GM23338 (cell line): ENCODE results near the gene IGDCC3. TPM values are rescaled to one million over a fixed set of nuclear protein-coding genes. Genes with fewer than 3 reads are reported as not detected.

Experiments
- ATAC-seq: fragments of 200-7000 bp; cut with Tn5 transposase; 3 replicates; pipeline ENCODE4 v1.9.1; 2020
- DNase-seq: peaks from one replicate; pipeline ENCODE4 v3.0.0-alpha.2; 2015; ENCODE audit warnings: low spot score
- H2AFZ ChIP-seq: fragments of 200-600 bp; sonication (generic); 2 replicates; pipeline ENCODE4 v1.8.0; 2016; ENCODE audit warnings: antibody characterized with exemption, mild to moderate bottlenecking, moderate library complexity
- H3F3A ChIP-seq: fragments of 200-600 bp; sonication (generic); replicated peaks from 2 replicates; pipeline ENCODE4 v1.8.0; 2017; ENCODE audit warnings: antibody characterized with exemption, mixed run types, low read depth
- H3K27ac ChIP-seq: fragments of 200-600 bp; sonication (generic); 2 replicates; pipeline ENCODE4 v1.6.1; 2016; ENCODE audit warnings: low read depth
- H3K27me3 ChIP-seq: fragments of 200-600 bp; sonication (generic); 2 replicates; pipeline ENCODE4 v1.8.0; 2016; ENCODE audit warnings: mild to moderate bottlenecking, mixed run types, moderate library complexity; ENCODE audit not compliant: insufficient read depth
- H3K36me3 ChIP-seq: fragments of 200-600 bp; sonication (generic); 2 replicates; pipeline ENCODE4 v1.8.0; 2016; ENCODE audit warnings: mild to moderate bottlenecking; ENCODE audit not compliant: insufficient read depth
- H3K4me1 ChIP-seq: fragments of 200-600 bp; sonication (generic); 2 replicates; pipeline ENCODE4 v1.8.0; 2016; ENCODE audit warnings: mild to moderate bottlenecking, moderate library complexity; ENCODE audit not compliant: insufficient read depth
- H3K4me2 ChIP-seq: fragments of 200-600 bp; sonication (generic); 2 replicates; pipeline ENCODE4 v1.7.1; 2017; ENCODE audit warnings: mixed run types
- H3K4me3 ChIP-seq: fragments of 200-600 bp; sonication (generic); 2 replicates; pipeline ENCODE4 v1.6.1; 2016; ENCODE audit warnings: mixed run types
- H3K79me2 ChIP-seq: fragments of 200-600 bp; sonication (generic); replicated peaks from 2 replicates; pipeline ENCODE4 v1.8.0; 2017; ENCODE audit warnings: mild to moderate bottlenecking; ENCODE audit not compliant: insufficient read depth
- H3K9me2 ChIP-seq: fragments of 200-600 bp; sonication (generic); 2 replicates; pipeline ENCODE4 v1.8.0; 2017; ENCODE audit not compliant: insufficient read depth
- H4K20me1 ChIP-seq: fragments of 200-600 bp; sonication (generic); replicated peaks from 2 replicates; pipeline ENCODE4 v1.8.0; 2017; ENCODE audit warnings: mild to moderate bottlenecking; ENCODE audit not compliant: insufficient read depth
- H3K27ac Mint-ChIP-seq: 2 replicates; pipeline ENCODE4 v1.8.0; 2020; ENCODE audit warnings: inconsistent platforms, mild to moderate bottlenecking, moderate library complexity, mixed read lengths
- H3K27me3 Mint-ChIP-seq: 3 replicates; pipeline ENCODE4 v1.8.0; 2022; ENCODE audit warnings: low read depth, mild to moderate bottlenecking, moderate library complexity, mixed read lengths, inconsistent platforms; ENCODE audit not compliant: insufficient read depth, poor library complexity
- H3K36me3 Mint-ChIP-seq: 3 replicates; pipeline ENCODE4 v1.8.0; 2021; ENCODE audit warnings: low read depth, mild to moderate bottlenecking, inconsistent platforms, moderate library complexity, mixed read lengths
- H3K4me1 Mint-ChIP-seq: 3 replicates; pipeline ENCODE4 v1.8.0; 2020; ENCODE audit warnings: mild to moderate bottlenecking, inconsistent platforms, mixed read lengths
- H3K4me3 Mint-ChIP-seq: 3 replicates; pipeline ENCODE4 v1.8.0; 2021; ENCODE audit warnings: moderate library complexity, mild to moderate bottlenecking, inconsistent platforms, mixed read lengths
- H3K9me3 Mint-ChIP-seq: 3 replicates; pipeline ENCODE4 v1.8.0; 2020; ENCODE audit warnings: moderate library complexity, mild to moderate bottlenecking, inconsistent platforms, mixed read lengths
- CREB1 ChIP-seq: fragments of 250-450 bp; sonication (Bioruptor Pico); IDR thresholded peaks from 2 replicates; pipeline ENCODE4 v1.5.0; 2020; ENCODE audit warnings: low read depth, mild to moderate bottlenecking, moderate library complexity
- EZH2 ChIP-seq: fragments of 200-600 bp; sonication (generic); IDR thresholded peaks from one replicate; pipeline ENCODE4 v1.8.0; 2017; ENCODE audit warnings: antibody characterized with exemption, mild to moderate bottlenecking, low read depth; ENCODE audit not compliant: unreplicated experiment
- EZH2phosphoT487 ChIP-seq: fragments of 200-600 bp; sonication (generic); IDR thresholded peaks from one replicate; pipeline ENCODE4 v1.8.1; 2018; ENCODE audit warnings: antibody characterized with exemption; ENCODE audit not compliant: unreplicated experiment
- JUNB ChIP-seq: IDR thresholded peaks from one replicate; pipeline ENCODE4 v1.6.1; 2016; ENCODE audit warnings: antibody characterized with exemption; ENCODE audit not compliant: unreplicated experiment
- POLR2AphosphoS5 ChIP-seq: IDR thresholded peaks from 2 replicates; pipeline ENCODE4 v1.6.1; 2016; ENCODE audit warnings: antibody characterized with exemption, low read depth
- STAT1 ChIP-seq: IDR thresholded peaks from one replicate; pipeline ENCODE4 v1.6.1; 2016; ENCODE audit warnings: antibody characterized with exemption; ENCODE audit not compliant: unreplicated experiment
- ZNF114 ChIP-seq: fragments of 250-450 bp; sonication (Bioruptor Pico); IDR thresholded peaks from 2 replicates; pipeline ENCODE4 v1.5.0; 2020; ENCODE audit warnings: mild to moderate bottlenecking, moderate library complexity
- ZNF331 ChIP-seq: fragments of 250-450 bp; sonication (Bioruptor Pico); IDR thresholded peaks from 2 replicates; pipeline ENCODE4 v1.5.0; 2020; ENCODE audit warnings: low read depth, mild to moderate bottlenecking, moderate library complexity
- polyA plus RNA-seq: library from polyadenylated mRNA; unstranded; fragments of >200 nt; fragmentation: Nextera tagmentation; extraction: Ambion mirVana; gene quantifications from 2 replicates; pipeline ENCODE4 v1.2.1, GENCODE V29; 2016
- total RNA-seq: library from RNA; depleted of rRNA; stranded (reverse); fragments of >200 nt; shearing (Covaris generic); gene quantifications from 2 replicates; pipeline ENCODE4 v1.2.3, GENCODE V29; 2014
- TF ChIP-seq, protein P1 (sequence below): fragments of 250-450 bp; sonication (Bioruptor Pico); IDR thresholded peaks from 2 replicates; pipeline ENCODE4 v1.5.0; 2020; ENCODE audit warnings: mild to moderate bottlenecking, moderate library complexity
- TF ChIP-seq, protein P2 (sequence below): IDR thresholded peaks from 2 replicates; pipeline ENCODE4 v1.6.1; 2016; ENCODE audit warnings: antibody characterized with exemption
- TF ChIP-seq, protein P3 (sequence below), 2 experiments: fragments of 200-600 bp in 1 of 2; sonication (generic) in 1 of 2; conservative IDR thresholded peaks; 2 replicates each; pipeline versions ENCODE4 v1.5.1 to v1.6.1; 2016 to 2017; ENCODE audit warnings: antibody characterized with exemption in 2 of 2, low read depth in 2 of 2, mild to moderate bottlenecking in 2 of 2, moderate library complexity in 1 of 2

IGDCC3 gene
- total and polyA plus RNA-seq, 2 experiments from 2014 or later: 15.3 to 30.7 TPM

DNA sequence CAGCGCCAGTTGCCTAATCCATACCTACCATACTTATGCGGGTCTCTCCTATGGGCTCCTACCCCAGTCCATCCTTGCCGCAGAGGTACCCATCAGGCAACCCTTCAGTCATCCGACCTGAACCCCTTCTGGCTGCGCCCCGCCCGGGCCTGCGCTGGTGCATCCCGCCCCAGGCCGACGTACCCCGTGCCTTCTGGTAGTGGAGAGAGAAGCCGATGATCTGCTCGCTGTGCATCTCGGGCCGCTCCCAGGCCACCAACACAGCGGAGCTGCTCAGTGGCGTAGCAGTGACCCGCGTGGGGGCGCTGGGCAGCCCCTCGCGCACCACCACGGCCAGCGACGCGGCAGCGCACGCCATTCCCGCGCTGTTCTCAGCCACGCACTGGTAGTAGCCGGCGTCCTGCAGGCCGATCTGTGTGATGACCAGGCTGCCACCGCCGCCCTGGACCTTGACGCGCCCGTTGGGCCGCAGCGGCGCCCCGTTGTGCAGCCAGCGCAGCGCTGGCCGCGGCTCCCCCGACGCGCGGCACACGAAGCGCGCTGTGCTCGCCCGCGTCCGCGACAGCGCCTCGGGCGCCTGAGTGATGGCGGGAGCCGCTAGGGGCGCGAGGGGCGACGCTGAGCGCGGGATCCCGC is 17.9 kb upstream of the IGDCC3 start (continued):
- no peak for TF ChIP-seq POLR2AphosphoS5
- no peak for TF ChIP-seq JUNB
- TF ChIP-seq, protein P1, sequence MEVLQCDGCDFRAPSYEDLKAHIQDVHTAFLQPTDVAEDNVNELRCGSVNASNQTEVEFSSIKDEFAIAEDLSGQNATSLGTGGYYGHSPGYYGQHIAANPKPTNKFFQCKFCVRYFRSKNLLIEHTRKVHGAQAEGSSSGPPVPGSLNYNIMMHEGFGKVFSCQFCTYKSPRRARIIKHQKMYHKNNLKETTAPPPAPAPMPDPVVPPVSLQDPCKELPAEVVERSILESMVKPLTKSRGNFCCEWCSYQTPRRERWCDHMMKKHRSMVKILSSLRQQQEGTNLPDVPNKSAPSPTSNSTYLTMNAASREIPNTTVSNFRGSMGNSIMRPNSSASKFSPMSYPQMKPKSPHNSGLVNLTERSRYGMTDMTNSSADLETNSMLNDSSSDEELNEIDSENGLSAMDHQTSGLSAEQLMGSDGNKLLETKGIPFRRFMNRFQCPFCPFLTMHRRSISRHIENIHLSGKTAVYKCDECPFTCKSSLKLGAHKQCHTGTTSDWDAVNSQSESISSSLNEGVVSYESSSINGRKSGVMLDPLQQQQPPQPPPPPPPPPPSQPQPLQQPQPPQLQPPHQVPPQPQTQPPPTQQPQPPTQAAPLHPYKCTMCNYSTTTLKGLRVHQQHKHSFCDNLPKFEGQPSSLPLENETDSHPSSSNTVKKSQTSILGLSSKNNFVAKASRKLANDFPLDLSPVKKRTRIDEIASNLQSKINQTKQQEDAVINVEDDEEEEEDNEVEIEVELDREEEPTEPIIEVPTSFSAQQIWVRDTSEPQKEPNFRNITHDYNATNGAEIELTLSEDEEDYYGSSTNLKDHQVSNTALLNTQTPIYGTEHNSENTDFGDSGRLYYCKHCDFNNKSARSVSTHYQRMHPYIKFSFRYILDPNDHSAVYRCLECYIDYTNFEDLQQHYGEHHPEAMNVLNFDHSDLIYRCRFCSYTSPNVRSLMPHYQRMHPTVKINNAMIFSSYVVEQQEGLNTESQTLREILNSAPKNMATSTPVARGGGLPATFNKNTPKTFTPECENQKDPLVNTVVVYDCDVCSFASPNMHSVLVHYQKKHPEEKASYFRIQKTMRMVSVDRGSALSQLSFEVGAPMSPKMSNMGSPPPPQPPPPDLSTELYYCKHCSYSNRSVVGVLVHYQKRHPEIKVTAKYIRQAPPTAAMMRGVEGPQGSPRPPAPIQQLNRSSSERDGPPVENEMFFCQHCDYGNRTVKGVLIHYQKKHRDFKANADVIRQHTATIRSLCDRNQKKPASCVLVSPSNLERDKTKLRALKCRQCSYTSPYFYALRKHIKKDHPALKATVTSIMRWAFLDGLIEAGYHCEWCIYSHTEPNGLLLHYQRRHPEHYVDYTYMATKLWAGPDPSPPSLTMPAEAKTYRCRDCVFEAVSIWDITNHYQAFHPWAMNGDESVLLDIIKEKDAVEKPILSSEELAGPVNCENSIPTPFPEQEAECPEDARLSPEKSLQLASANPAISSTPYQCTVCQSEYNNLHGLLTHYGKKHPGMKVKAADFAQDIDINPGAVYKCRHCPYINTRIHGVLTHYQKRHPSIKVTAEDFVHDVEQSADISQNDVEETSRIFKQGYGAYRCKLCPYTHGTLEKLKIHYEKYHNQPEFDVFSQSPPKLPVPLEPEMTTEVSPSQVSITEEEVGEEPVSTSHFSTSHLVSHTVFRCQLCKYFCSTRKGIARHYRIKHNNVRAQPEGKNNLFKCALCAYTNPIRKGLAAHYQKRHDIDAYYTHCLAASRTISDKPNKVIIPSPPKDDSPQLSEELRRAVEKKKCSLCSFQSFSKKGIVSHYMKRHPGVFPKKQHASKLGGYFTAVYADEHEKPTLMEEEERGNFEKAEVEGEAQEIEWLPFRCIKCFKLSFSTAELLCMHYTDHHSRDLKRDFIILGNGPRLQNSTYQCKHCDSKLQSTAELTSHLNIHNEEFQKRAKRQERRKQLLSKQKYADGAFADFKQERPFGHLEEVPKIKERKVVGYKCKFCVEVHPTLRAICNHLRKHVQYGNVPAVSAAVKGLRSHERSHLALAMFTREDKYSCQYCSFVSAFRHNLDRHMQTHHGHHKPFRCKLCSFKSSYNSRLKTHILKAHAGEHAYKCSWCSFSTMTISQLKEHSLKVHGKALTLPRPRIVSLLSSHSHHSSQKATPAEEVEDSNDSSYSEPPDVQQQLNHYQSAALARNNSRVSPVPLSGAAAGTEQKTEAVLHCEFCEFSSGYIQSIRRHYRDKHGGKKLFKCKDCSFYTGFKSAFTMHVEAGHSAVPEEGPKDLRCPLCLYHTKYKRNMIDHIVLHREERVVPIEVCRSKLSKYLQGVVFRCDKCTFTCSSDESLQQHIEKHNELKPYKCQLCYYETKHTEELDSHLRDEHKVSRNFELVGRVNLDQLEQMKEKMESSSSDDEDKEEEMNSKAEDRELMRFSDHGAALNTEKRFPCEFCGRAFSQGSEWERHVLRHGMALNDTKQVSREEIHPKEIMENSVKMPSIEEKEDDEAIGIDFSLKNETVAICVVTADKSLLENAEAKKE (CRISPR knock-in tag): no peak
- TF ChIP-seq ZNF114 (CRISPR knock-in tag): no peak

DNA sequence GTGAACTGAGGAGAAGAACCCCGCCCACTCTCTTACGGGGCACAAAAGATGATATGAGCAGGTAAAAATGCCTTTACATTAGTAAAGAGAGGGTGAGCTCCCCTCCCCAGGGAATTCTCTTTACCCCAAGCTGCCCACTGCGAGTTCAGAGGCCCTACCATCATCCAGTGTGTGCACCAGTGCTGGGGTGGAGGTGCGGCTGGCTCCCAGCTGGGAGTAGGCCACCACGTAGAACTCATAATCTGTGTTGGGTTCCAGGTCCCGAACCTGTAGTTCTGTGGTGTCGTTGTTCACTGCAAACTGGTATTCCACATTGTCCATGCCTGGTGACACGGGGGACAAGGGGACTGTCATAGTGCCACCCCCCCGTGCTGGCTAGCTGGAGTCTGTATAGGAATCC is 17.1 kb upstream of the IGDCC3 start:
- no peak overlapping the region for H3K4me3 Mint-ChIP-seq
- H3K27me3 ChIP-seq: peaks cover 59% of the 10 kb centered on the region
- H3K9me3 Mint-ChIP-seq: no peaks in the 10 kb centered on the region
- peaks cover 6% of the 10 kb centered on the region; the same call in 1 of the 2 replicates for H4K20me1 ChIP-seq
- H3K4me2 ChIP-seq: no peak overlapping the region
- H3K4me1 Mint-ChIP-seq: peaks cover 17% of the 10 kb centered on the region
- H3K27ac Mint-ChIP-seq: no peak overlapping the region
- peaks cover 8% of the 10 kb centered on the region for H3K4me1 ChIP-seq
- DNase-seq (no peak), ATAC-seq (no peak)
- H3K79me2 ChIP-seq: no peaks in the 10 kb centered on the region
- H2AFZ ChIP-seq: no peak overlapping the region
- H3K4me3 ChIP-seq: no peak overlapping the region
- H3K36me3 ChIP-seq: peaks cover 6% of the 10 kb centered on the region; the same call in 1 of the 2 replicates
- H3K27me3 Mint-ChIP-seq: peaks cover 36% of the 10 kb centered on the region
- H3K27ac ChIP-seq: no peak overlapping the region
- H3K9me2 ChIP-seq: no peaks in the 10 kb centered on the region
- H3F3A ChIP-seq: peaks cover 7% of the 10 kb centered on the region
- H3K36me3 Mint-ChIP-seq: peaks cover 29% of the 10 kb centered on the region; the same call in 2 of the 3 replicates
- TF ChIP-seq ZNF331: no peak
- TF ChIP-seq CREB1 (CRISPR knock-in tag): no peak
- TF ChIP-seq STAT1: no peak
- TF ChIP-seq, protein P2, sequence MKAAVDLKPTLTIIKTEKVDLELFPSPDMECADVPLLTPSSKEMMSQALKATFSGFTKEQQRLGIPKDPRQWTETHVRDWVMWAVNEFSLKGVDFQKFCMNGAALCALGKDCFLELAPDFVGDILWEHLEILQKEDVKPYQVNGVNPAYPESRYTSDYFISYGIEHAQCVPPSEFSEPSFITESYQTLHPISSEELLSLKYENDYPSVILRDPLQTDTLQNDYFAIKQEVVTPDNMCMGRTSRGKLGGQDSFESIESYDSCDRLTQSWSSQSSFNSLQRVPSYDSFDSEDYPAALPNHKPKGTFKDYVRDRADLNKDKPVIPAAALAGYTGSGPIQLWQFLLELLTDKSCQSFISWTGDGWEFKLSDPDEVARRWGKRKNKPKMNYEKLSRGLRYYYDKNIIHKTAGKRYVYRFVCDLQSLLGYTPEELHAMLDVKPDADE: no peak
- no peak for TF ChIP-seq EZH2phosphoT487
- no peak for TF ChIP-seq JUNB
- no peak for TF ChIP-seq EZH2
- TF ChIP-seq, protein P3, sequence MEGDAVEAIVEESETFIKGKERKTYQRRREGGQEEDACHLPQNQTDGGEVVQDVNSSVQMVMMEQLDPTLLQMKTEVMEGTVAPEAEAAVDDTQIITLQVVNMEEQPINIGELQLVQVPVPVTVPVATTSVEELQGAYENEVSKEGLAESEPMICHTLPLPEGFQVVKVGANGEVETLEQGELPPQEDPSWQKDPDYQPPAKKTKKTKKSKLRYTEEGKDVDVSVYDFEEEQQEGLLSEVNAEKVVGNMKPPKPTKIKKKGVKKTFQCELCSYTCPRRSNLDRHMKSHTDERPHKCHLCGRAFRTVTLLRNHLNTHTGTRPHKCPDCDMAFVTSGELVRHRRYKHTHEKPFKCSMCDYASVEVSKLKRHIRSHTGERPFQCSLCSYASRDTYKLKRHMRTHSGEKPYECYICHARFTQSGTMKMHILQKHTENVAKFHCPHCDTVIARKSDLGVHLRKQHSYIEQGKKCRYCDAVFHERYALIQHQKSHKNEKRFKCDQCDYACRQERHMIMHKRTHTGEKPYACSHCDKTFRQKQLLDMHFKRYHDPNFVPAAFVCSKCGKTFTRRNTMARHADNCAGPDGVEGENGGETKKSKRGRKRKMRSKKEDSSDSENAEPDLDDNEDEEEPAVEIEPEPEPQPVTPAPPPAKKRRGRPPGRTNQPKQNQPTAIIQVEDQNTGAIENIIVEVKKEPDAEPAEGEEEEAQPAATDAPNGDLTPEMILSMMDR (conservative IDR thresholded peaks at IDR 0.05; ENCODE audit: low read depth in 2 of 2): no peak
- no peak for TF ChIP-seq POLR2AphosphoS5
